HepG2 (cell line): ENCODE data around the gene PHACTR3. TPM values are rescaled to one million over a fixed set of nuclear protein-coding genes. Genes with fewer than 3 reads are reported as not detected.

Source experiments
- ATAC-seq: fragments of 200-7000 bp; cut with Tn5 transposase; 3 replicates; pipeline ENCODE4 v1.9.1; 2020; ENCODE audit warnings: mild to moderate bottlenecking, moderate library complexity
- BruUV-seq: library from RNA; stranded (reverse); fragments of 400-500 nt; replicated peaks from 2 replicates; lab custom pipeline; 2021; lab: Mats Ljungman, UMichigan
- CTCF ChIA-PET: fragments of 300-600 bp; formaldehyde crosslinking; extraction: SDS; loops from one replicate; lab custom pipeline; 2021; ENCODE audit warnings: low total read pairs, inconsistent platforms, low intra/inter-chr PET ratio; lab: Yijun Ruan, JAX
- POLR2A ChIA-PET: fragments of 350-600 bp; sonication (Branson Sonifier 250); formaldehyde crosslinking; loops from one replicate; lab custom pipeline; 2020; ENCODE audit warnings: antibody characterized with exemption, inconsistent platforms; lab: Yijun Ruan, JAX
- DNase-seq: peaks from one replicate; pipeline ENCODE4 v3.0.0-alpha.2; 2015; ENCODE audit warnings: low spot score
- FAIRE-seq: peaks from 3 replicates; lab custom pipeline; 2011; peaks lifted over from hg19 to GRCh38; lab: Jason Lieb, UNC
- H2AFZ ChIP-seq: one replicate; pipeline ENCODE4 v1.6.1; 2011; ENCODE audit warnings: low read length, inconsistent platforms
- H3K27ac ChIP-seq: fragments of 300-600 bp; 3 replicates; pipeline ENCODE4 v1.8.0; 2011; ENCODE audit warnings: mixed run types, mild to moderate bottlenecking, mixed read lengths, low read length, inconsistent platforms; ENCODE audit not compliant: insufficient read depth; ENCODE audit errors: extremely low read length
- H3K27me3 ChIP-seq, 2 experiments: fragments of 200-600 bp in 1 of 2; 2 replicates in 1 of 2; 3 replicates in 1 of 2; pipeline versions ENCODE4 v1.6.0 to v1.8.0; 2011; ENCODE audit warnings: low read length in 2 of 2, mild to moderate bottlenecking in 2 of 2, moderate library complexity in 2 of 2, inconsistent platforms in 1 of 2; ENCODE audit not compliant: insufficient read depth in 2 of 2, control insufficient read depth in 1 of 2
- H3K36me3 ChIP-seq, 2 experiments: fragments of 200-600 bp in 1 of 2; replicated peaks in 1 of 2; 2 replicates in 1 of 2; 3 replicates in 1 of 2; pipeline versions ENCODE4 v1.5.1 to v1.8.0; 2011; ENCODE audit warnings: low read length in 2 of 2, inconsistent platforms in 1 of 2; ENCODE audit not compliant: insufficient read depth in 2 of 2, control insufficient read depth in 1 of 2
- H3K4me1 ChIP-seq: 2 replicates; pipeline ENCODE4 v1.5.1; 2012; ENCODE audit warnings: low read length, inconsistent platforms; ENCODE audit not compliant: insufficient read depth
- H3K4me2 ChIP-seq: 2 replicates; pipeline ENCODE4 v1.6.0; 2011; ENCODE audit warnings: low read depth, low read length, inconsistent platforms
- H3K4me3 ChIP-seq, 3 experiments: fragments of 200-600 bp in 1 of 3; sonication (generic), shearing (Covaris generic) in 1 of 3; replicated peaks in 1 of 3; 2 replicates each; pipeline ENCODE4 v1.5.1; 2011 to 2016; ENCODE audit warnings: low read length in 3 of 3, inconsistent platforms in 2 of 3, low read depth in 2 of 3, mild to moderate bottlenecking in 2 of 3, control low read depth in 1 of 3, mixed read lengths in 1 of 3; ENCODE audit not compliant: insufficient read depth in 1 of 3
- H3K79me2 ChIP-seq: one replicate; pipeline ENCODE4 v1.6.1; 2011; ENCODE audit warnings: low read length, inconsistent platforms; ENCODE audit not compliant: insufficient read depth
- H3K9ac ChIP-seq: 2 replicates; pipeline ENCODE4 v1.6.0; 2011; ENCODE audit warnings: mild to moderate bottlenecking, low read depth, low read length, inconsistent platforms; ENCODE audit not compliant: insufficient read depth
- H3K9me3 ChIP-seq: 2 replicates; pipeline ENCODE4 v1.5.1; 2012; ENCODE audit warnings: mild to moderate bottlenecking, low read length
- H4K20me1 ChIP-seq: 2 replicates; pipeline ENCODE4 v1.6.0; 2011; ENCODE audit warnings: inconsistent platforms, mild to moderate bottlenecking, low read length, moderate library complexity; ENCODE audit not compliant: insufficient read depth
- CCDC6 ChIP-seq: sonication (generic); formaldehyde crosslinking; IDR thresholded peaks from 2 replicates; pipeline ENCODE4 v1.8.1; 2022; ENCODE audit warnings: mild to moderate bottlenecking, missing genetic modification reagents, moderate library complexity
- CEBPB ChIP-seq: IDR thresholded peaks from 2 replicates; pipeline ENCODE4 v1.6.1; 2011; ENCODE audit warnings: low read depth, low read length, improper control_type of control experiment, borderline replicate concordance
- CREM ChIP-seq, 2 experiments: sonication (generic) in 1 of 2; formaldehyde crosslinking in 1 of 2; IDR thresholded peaks; 2 replicates each; pipeline versions ENCODE4 v1.4.0 to v1.6.1; 2016 to 2020; ENCODE audit warnings: antibody characterized with exemption in 1 of 2, mild to moderate bottlenecking in 1 of 2, missing genetic modification reagents in 1 of 2
- ELF1 ChIP-seq: sonication (generic); formaldehyde crosslinking; IDR thresholded peaks from 2 replicates; pipeline ENCODE4 v1.4.0; 2020; ENCODE audit warnings: missing genetic modification reagents
- ETV5 ChIP-seq: IDR thresholded peaks from 2 replicates; pipeline ENCODE4 v1.6.1; 2018; ENCODE audit warnings: missing biosample characterization, missing genetic modification reagents, inconsistent platforms, borderline replicate concordance
- GZF1 ChIP-seq: sonication (generic); formaldehyde crosslinking; IDR thresholded peaks from 2 replicates; pipeline ENCODE4 v1.5.1; 2020; ENCODE audit warnings: mild to moderate bottlenecking, missing genetic modification reagents
- HOXA3 ChIP-seq: sonication (generic); formaldehyde crosslinking; IDR thresholded peaks from 2 replicates; pipeline ENCODE4 v1.5.0; 2020; ENCODE audit warnings: missing genetic modification reagents
- KDM2A ChIP-seq: sonication (generic); formaldehyde crosslinking; IDR thresholded peaks from 2 replicates; pipeline ENCODE4 v1.4.0; 2020; ENCODE audit warnings: low read depth, missing genetic modification reagents, borderline replicate concordance
- KMT2A ChIP-seq: sonication (generic); formaldehyde crosslinking; IDR thresholded peaks from 2 replicates; pipeline ENCODE4 v1.4.0; 2020; ENCODE audit warnings: missing genetic modification reagents
- PRMT3 ChIP-seq: sonication (generic); formaldehyde crosslinking; IDR thresholded peaks from 2 replicates; pipeline ENCODE4 v1.8.1; 2022; ENCODE audit warnings: low read depth, mild to moderate bottlenecking, moderate library complexity, missing genetic modification reagents, borderline replicate concordance
- ZFP36L2 ChIP-seq: sonication (generic); formaldehyde crosslinking; IDR thresholded peaks from 2 replicates; pipeline ENCODE4 v1.4.0; 2020; ENCODE audit warnings: missing genetic modification reagents
- ZIK1 ChIP-seq: sonication (generic); formaldehyde crosslinking; IDR thresholded peaks from 2 replicates; pipeline ENCODE4 v1.5.0; 2020; ENCODE audit warnings: mild to moderate bottlenecking, low read depth, missing genetic modification reagents, borderline replicate concordance
- ZNF20 ChIP-seq: sonication (generic); formaldehyde crosslinking; IDR thresholded peaks from 2 replicates; pipeline ENCODE4 v1.4.0; 2020; ENCODE audit warnings: mild to moderate bottlenecking, moderate library complexity, missing genetic modification reagents
- ZNF441 ChIP-seq: sonication (generic); formaldehyde crosslinking; IDR thresholded peaks from 2 replicates; pipeline ENCODE4 v1.7.0; 2021; ENCODE audit warnings: missing genetic modification reagents, borderline replicate concordance
- ZNF552 ChIP-seq: sonication (generic); formaldehyde crosslinking; IDR thresholded peaks from 2 replicates; pipeline ENCODE4 v1.9.0; 2022; ENCODE audit warnings: missing genetic modification reagents, mild to moderate bottlenecking, borderline replicate concordance
- WGBS: methylation state at CpG from one replicate; pipeline ENCODE4 v1.1.6; 2017; ENCODE audit warnings: low lambda C conversion rate; 5-methylcytosine and 5-hydroxymethylcytosine counted together
- in situ Hi-C: cut with HindIII; loops from 2 replicates; pipeline ENCODE4 v1.10.0; 2017; ENCODE audit warnings: low pct_unique_long_range_greater_than_20kb; ENCODE audit not compliant: extremely low pct_ligation_motif_present
- intact Hi-C: fragments of 100-400 bp; cut with micrococcal nuclease; formaldehyde crosslinking; loops from one replicate; pipeline ENCODE4 v1.10.0; 2022; ENCODE audit not compliant: unreplicated experiment
- polyA plus RNA-seq, 8 experiments: library from polyadenylated mRNA; depleted of rRNA in 3 of 8; stranded (reverse) in 7 of 8; unstranded in 1 of 8; fragments of >200 nt; fragmentation: Illumina TruSeq in 4 of 8; extraction: Trizol in 4 of 8; gene quantifications; 2 replicates each; pipeline versions ENCODE4 v1.2.1 to v1.2.3, GENCODE V29; 2011 to 2016; ENCODE audit warnings: low read depth in 4 of 8, missing spikeins in 1 of 8, mixed read lengths in 1 of 8; ENCODE audit not compliant: insufficient read depth in 1 of 8
- total RNA-seq, 5 experiments: library from RNA; depleted of rRNA; stranded (reverse); fragments of >200 nt; fragmentation: Illumina TruSeq; extraction: Trizol; gene quantifications; 2 replicates each; pipeline ENCODE4 v1.2.3, GENCODE V29; 2016; ENCODE audit warnings: low read depth in 1 of 5
- TF ChIP-seq, protein P1 (sequence below): sonication (generic); formaldehyde crosslinking; IDR thresholded peaks from 2 replicates; pipeline ENCODE4 v1.4.0; 2020; ENCODE audit warnings: missing genetic modification reagents
- TF ChIP-seq, protein P2 (sequence below), 2 experiments: IDR thresholded peaks; 2 replicates each; pipeline ENCODE4 v1.6.1; 2011 to 2012; ENCODE audit warnings: low read length in 2 of 2, borderline replicate concordance in 1 of 2, low read depth in 1 of 2, mild to moderate bottlenecking in 1 of 2, moderate library complexity in 1 of 2
- TF ChIP-seq, protein P3 (sequence below): sonication (generic); formaldehyde crosslinking; IDR thresholded peaks from 2 replicates; pipeline ENCODE4 v1.5.0; 2020; ENCODE audit warnings: missing genetic modification reagents
- TF ChIP-seq, protein P4 (sequence below): IDR thresholded peaks from 2 replicates; pipeline ENCODE4 v1.6.1; 2016

The PHACTR3 gene
- total and polyA plus RNA-seq, 2 of the 13 experiments (the other 11 are each of a cell fraction or from before 2014, with no cell fraction given) = not detected

DNA sequence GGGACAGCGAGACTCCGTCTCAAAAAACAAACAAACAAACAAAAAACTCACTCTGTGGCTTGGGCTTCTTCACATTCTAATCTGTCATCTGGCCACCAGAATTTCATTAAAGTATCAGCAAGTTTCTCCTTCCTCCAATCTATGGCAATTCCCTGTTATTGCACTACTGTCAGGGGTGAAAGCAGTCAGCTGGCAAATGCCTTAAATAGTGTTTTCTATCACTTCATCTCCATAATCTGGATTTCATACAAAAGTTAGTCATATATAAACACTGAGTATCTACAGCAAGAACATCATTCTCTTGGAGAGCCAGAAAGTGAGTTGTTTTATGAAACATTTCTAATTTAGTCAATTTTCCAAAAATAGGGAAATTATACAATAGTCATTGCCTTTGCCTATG lies 56.1 kb downstream of the PHACTR3 start:
- in situ Hi-C loops = no loop called here
- Histone ChIP-seq H3K4me3 (no peak overlapping the region), H3K9me3 (peaks cover 43% of the 10 kb centered on the region), H3K4me2 (no peak overlapping the region), H3K9ac (no peak overlapping the region), H4K20me1 (no peaks in the 10 kb centered on the region), H3K4me1 (no peaks in the 10 kb centered on the region), H3K36me3 (no peaks in the 10 kb centered on the region), H3K79me2 (no peaks in the 10 kb centered on the region), H3K27ac (no peak overlapping the region), H3K27me3 (peaks cover 4 to 41% of the 10 kb centered on the region in 2 experiments; a peak in 4 of 5 replicates)
- DNase-seq (no peak), FAIRE-seq (no peak), ATAC-seq (no peak)
- 4% methylated on average over 2 of the region's 2 CpGs for WGBS
- POLR2A ChIA-PET = no interaction called here
- no peak for TF ChIP-seq KDM2A (CRISPR knock-in tag)
- no peak for TF ChIP-seq ZNF20 (CRISPR knock-in tag)
- TF ChIP-seq, protein P1, sequence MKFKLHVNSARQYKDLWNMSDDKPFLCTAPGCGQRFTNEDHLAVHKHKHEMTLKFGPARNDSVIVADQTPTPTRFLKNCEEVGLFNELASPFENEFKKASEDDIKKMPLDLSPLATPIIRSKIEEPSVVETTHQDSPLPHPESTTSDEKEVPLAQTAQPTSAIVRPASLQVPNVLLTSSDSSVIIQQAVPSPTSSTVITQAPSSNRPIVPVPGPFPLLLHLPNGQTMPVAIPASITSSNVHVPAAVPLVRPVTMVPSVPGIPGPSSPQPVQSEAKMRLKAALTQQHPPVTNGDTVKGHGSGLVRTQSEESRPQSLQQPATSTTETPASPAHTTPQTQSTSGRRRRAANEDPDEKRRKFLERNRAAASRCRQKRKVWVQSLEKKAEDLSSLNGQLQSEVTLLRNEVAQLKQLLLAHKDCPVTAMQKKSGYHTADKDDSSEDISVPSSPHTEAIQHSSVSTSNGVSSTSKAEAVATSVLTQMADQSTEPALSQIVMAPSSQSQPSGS = no peak
- TF ChIP-seq CREM (IDR thresholded peaks at IDR 0.05) = no peak
- no peak for TF ChIP-seq CREM (CRISPR knock-in tag; IDR thresholded peaks at IDR 0.05)
- no peak for TF ChIP-seq ZNF441 (CRISPR knock-in tag)
- TF ChIP-seq, protein P2, sequence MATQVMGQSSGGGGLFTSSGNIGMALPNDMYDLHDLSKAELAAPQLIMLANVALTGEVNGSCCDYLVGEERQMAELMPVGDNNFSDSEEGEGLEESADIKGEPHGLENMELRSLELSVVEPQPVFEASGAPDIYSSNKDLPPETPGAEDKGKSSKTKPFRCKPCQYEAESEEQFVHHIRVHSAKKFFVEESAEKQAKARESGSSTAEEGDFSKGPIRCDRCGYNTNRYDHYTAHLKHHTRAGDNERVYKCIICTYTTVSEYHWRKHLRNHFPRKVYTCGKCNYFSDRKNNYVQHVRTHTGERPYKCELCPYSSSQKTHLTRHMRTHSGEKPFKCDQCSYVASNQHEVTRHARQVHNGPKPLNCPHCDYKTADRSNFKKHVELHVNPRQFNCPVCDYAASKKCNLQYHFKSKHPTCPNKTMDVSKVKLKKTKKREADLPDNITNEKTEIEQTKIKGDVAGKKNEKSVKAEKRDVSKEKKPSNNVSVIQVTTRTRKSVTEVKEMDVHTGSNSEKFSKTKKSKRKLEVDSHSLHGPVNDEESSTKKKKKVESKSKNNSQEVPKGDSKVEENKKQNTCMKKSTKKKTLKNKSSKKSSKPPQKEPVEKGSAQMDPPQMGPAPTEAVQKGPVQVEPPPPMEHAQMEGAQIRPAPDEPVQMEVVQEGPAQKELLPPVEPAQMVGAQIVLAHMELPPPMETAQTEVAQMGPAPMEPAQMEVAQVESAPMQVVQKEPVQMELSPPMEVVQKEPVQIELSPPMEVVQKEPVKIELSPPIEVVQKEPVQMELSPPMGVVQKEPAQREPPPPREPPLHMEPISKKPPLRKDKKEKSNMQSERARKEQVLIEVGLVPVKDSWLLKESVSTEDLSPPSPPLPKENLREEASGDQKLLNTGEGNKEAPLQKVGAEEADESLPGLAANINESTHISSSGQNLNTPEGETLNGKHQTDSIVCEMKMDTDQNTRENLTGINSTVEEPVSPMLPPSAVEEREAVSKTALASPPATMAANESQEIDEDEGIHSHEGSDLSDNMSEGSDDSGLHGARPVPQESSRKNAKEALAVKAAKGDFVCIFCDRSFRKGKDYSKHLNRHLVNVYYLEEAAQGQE (IDR thresholded peaks at IDR 0.05; ENCODE audit: borderline replicate concordance in 1 of 2, low read depth in 1 of 2, low read length in 2 of 2) = no peak
- TF ChIP-seq GZF1 (CRISPR knock-in tag) = no peak
- no peak for TF ChIP-seq ZNF552
- TF ChIP-seq, protein P3, sequence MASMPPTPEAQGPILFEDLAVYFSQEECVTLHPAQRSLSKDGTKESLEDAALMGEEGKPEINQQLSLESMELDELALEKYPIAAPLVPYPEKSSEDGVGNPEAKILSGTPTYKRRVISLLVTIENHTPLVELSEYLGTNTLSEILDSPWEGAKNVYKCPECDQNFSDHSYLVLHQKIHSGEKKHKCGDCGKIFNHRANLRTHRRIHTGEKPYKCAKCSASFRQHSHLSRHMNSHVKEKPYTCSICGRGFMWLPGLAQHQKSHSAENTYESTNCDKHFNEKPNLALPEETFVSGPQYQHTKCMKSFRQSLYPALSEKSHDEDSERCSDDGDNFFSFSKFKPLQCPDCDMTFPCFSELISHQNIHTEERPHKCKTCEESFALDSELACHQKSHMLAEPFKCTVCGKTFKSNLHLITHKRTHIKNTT (CRISPR knock-in tag) = no peak
- TF ChIP-seq ZIK1 (CRISPR knock-in tag) = no peak
- no peak for TF ChIP-seq PRMT3 (CRISPR knock-in tag)
- TF ChIP-seq, protein P4, sequence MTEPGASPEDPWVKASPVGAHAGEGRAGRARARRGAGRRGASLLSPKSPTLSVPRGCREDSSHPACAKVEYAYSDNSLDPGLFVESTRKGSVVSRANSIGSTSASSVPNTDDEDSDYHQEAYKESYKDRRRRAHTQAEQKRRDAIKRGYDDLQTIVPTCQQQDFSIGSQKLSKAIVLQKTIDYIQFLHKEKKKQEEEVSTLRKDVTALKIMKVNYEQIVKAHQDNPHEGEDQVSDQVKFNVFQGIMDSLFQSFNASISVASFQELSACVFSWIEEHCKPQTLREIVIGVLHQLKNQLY = no peak
- no peak for TF ChIP-seq ZFP36L2 (CRISPR knock-in tag)
- TF ChIP-seq CEBPB = no peak
- TF ChIP-seq HOXA3 (CRISPR knock-in tag) = no peak
- TF ChIP-seq ETV5 (CRISPR knock-in tag) = no peak
- TF ChIP-seq ELF1 = no peak
- no peak for TF ChIP-seq KMT2A (CRISPR knock-in tag)
- TF ChIP-seq CCDC6 = no peak
- TF ChIP-seq, all 625 proteins: peak for 0
- BruUV-seq = no TSS peak
- no peak overlapping the region for H2AFZ ChIP-seq
- intact Hi-C loops = no loop called here
- CTCF ChIA-PET = no interaction called here
